ENCODE measurements around the gene FGF23. TPM values are rescaled to one million over a fixed set of nuclear protein-coding genes. Genes with fewer than 3 reads are reported as not detected.
"Not testable (repeated sequence)": the region's sequence is repeated elsewhere in the genome, so short reads cannot be mapped to it uniquely, and the experiment has no call there.

The FGF23 gene
- total RNA-seq: not detected in 2 replicates

GRCh38 chr12:4379405-4379804, at the start of gene FGF23:
Gene FGF23, minus strand, starts transcription at chr12:4379712. Its CDS starts 130 bp downstream, at chr12:4379582.
- peak; percentile 7 for DNase-seq (ENCODE audit: low read depth)

GRCh38 chr12:4424422-4424821, 44.9 kb upstream of the FGF23 start:
- DNase-seq (ENCODE audit: low read depth): no peak

GRCh38 chr12:4423528-4424195, 44.1 kb upstream of the FGF23 start:
- no peak for DNase-seq (ENCODE audit: low read depth)

- DNase-seq (ENCODE audit: low read depth): no peak
These were observed 43.5 kb upstream of the FGF23 start for GRCh38 chr12:4422985-4423384.

GRCh38 chr12:4421590-4422031, 42.1 kb upstream of the FGF23 start:
- DNase-seq (ENCODE audit: low read depth): peak; percentile 18

GRCh38 chr12:4420138-4420670, 40.7 kb upstream of the FGF23 start:
- no peak for DNase-seq (ENCODE audit: low read depth)

GRCh38 chr12:4418913-4419312, 39.4 kb upstream of the FGF23 start:
- DNase-seq (ENCODE audit: low read depth): no peak

GRCh38 chr12:4417936-4418335, 38.4 kb upstream of the FGF23 start:
- DNase-seq (ENCODE audit: low read depth): no peak

GRCh38 chr12:4417455-4417854, 37.9 kb upstream of the FGF23 start:
- no peak for DNase-seq (ENCODE audit: low read depth)

GRCh38 chr12:4416276-4416675, 36.8 kb upstream of the FGF23 start:
- no peak for DNase-seq (ENCODE audit: low read depth)

- DNase-seq (ENCODE audit: low read depth): no peak
These were observed 33.0 kb upstream of the FGF23 start for GRCh38 chr12:4412465-4412864.

GRCh38 chr12:4412056-4412455, 32.5 kb upstream of the FGF23 start:
- DNase-seq (ENCODE audit: low read depth): no peak

- no peak for DNase-seq (ENCODE audit: low read depth)
These were observed 27.6 kb upstream of the FGF23 start for GRCh38 chr12:4407136-4407535.

- DNase-seq (ENCODE audit: low read depth): not testable (repeated sequence)
These were observed 25.5 kb upstream of the FGF23 start for GRCh38 chr12:4404877-4405637.

- no peak for DNase-seq (ENCODE audit: low read depth)
These were observed 23.5 kb upstream of the FGF23 start for GRCh38 chr12:4402996-4403395.

- DNase-seq (ENCODE audit: low read depth): no peak
These were observed 21.6 kb upstream of the FGF23 start for GRCh38 chr12:4401117-4401516.

GRCh38 chr12:4395818-4396217, 16.3 kb upstream of the FGF23 start:
- DNase-seq (ENCODE audit: low read depth): no peak

- DNase-seq (ENCODE audit: low read depth): no peak
These were observed 13.7 kb upstream of the FGF23 start for GRCh38 chr12:4393211-4393610.

GRCh38 chr12:4392223-4392742, 12.8 kb upstream of the FGF23 start:
- DNase-seq (ENCODE audit: low read depth): no peak

GRCh38 chr12:4388662-4389061, 9.2 kb upstream of the FGF23 start:
- DNase-seq (ENCODE audit: low read depth): no peak

GRCh38 chr12:4388032-4388431, 8.5 kb upstream of the FGF23 start:
- DNase-seq (ENCODE audit: low read depth): no peak

- DNase-seq (ENCODE audit: low read depth): no peak
These were observed 8.1 kb upstream of the FGF23 start for GRCh38 chr12:4387607-4388006.

GRCh38 chr12:4386801-4387200, 7.3 kb upstream of the FGF23 start:
- no peak for DNase-seq (ENCODE audit: low read depth)
